Endothelial cell of umbilical vein (primary cell): ENCODE measurements around the gene SELENOO. TPM values are rescaled to one million over a fixed set of nuclear protein-coding genes. Genes with fewer than 3 reads are reported as not detected.

Source experiments
- BruUV-seq: library from RNA; stranded (reverse); fragments of 400-500 nt; replicated peaks from 2 replicates; lab custom pipeline; 2021; lab: Mats Ljungman, UMichigan
- CTCF ChIA-PET: fragments of 300-600, 350-600 bp; sonication (Branson Sonifier 250); formaldehyde crosslinking; loops from one replicate; lab custom pipeline; 2021; ENCODE audit warnings: antibody characterized with exemption, inconsistent platforms; lab: Charles Lee
- POLR2A ChIA-PET: fragments of 300-600, 350-600 bp; sonication (Branson Sonifier 250); formaldehyde crosslinking; loops from one replicate; lab custom pipeline; 2021; ENCODE audit warnings: antibody characterized with exemption, inconsistent platforms; lab: Charles Lee
- DNase-seq: peaks from one replicate; pipeline ENCODE4 v3.0.0-alpha.2; 2011; ENCODE audit warnings: low read depth, low spot score
- FAIRE-seq: peaks from 2 replicates; lab custom pipeline; 2011; peaks lifted over from hg19 to GRCh38; lab: Jason Lieb, UNC
- H2AFZ ChIP-seq: 2 replicates; pipeline ENCODE4 v1.6.0; 2012; ENCODE audit warnings: low read depth, low read length, control low read depth, inconsistent platforms
- H3K27ac ChIP-seq: 2 replicates; pipeline ENCODE4 v1.5.1; 2011; ENCODE audit warnings: low read depth, mild to moderate bottlenecking, control low read depth, low read length, moderate library complexity; ENCODE audit not compliant: insufficient read depth
- H3K27me3 ChIP-seq, 2 experiments: 2 replicates each; pipeline versions ENCODE4 v1.6.0 to v1.6.1; 2011; ENCODE audit warnings: low read length in 2 of 2, mixed read lengths in 1 of 2; ENCODE audit not compliant: control insufficient read depth in 2 of 2, insufficient read depth in 2 of 2
- H3K36me3 ChIP-seq, 2 experiments: 2 replicates in 1 of 2; 3 replicates in 1 of 2; pipeline ENCODE4 v1.5.1; 2011; ENCODE audit warnings: low read length in 2 of 2, mild to moderate bottlenecking in 1 of 2, moderate library complexity in 1 of 2; ENCODE audit not compliant: control insufficient read depth in 2 of 2, insufficient read depth in 2 of 2; ENCODE audit errors: extremely low read depth in 1 of 2
- H3K4me1 ChIP-seq: 3 replicates; pipeline ENCODE4 v1.5.1; 2011; ENCODE audit warnings: mild to moderate bottlenecking, low read length; ENCODE audit not compliant: control insufficient read depth, insufficient read depth; ENCODE audit errors: extremely low read depth
- H3K4me2 ChIP-seq: 2 replicates; pipeline ENCODE4 v1.6.1; 2011; ENCODE audit warnings: low read length, control low read depth, mixed read lengths; ENCODE audit not compliant: insufficient read depth
- H3K4me3 ChIP-seq, 3 experiments: fragments of 200-600 bp in 1 of 3; sonication (generic), shearing (Covaris generic) in 1 of 3; replicated peaks in 1 of 3; 2 replicates each; pipeline ENCODE4 v1.5.1; 2011 to 2016; ENCODE audit warnings: control low read depth in 3 of 3, low read length in 3 of 3, mild to moderate bottlenecking in 2 of 3, inconsistent platforms in 1 of 3, low read depth in 1 of 3, moderate library complexity in 1 of 3; ENCODE audit not compliant: insufficient read depth in 1 of 3
- H3K79me2 ChIP-seq: 2 replicates; pipeline ENCODE4 v1.6.0; 2012; ENCODE audit warnings: low read length, inconsistent platforms; ENCODE audit not compliant: control insufficient read depth, insufficient read depth
- H3K9ac ChIP-seq: replicated peaks from 2 replicates; pipeline ENCODE3; 2011; ENCODE audit warnings: low read length, control low read depth; ENCODE audit not compliant: insufficient read depth; ENCODE audit errors: extremely low read depth
- H3K9me1 ChIP-seq: replicated peaks from 3 replicates; pipeline ENCODE4 v1.6.0; 2011; ENCODE audit warnings: mild to moderate bottlenecking, low read length; ENCODE audit not compliant: control insufficient read depth, insufficient read depth; ENCODE audit errors: extremely low read depth
- H3K9me3 ChIP-seq: replicated peaks from 2 replicates; pipeline ENCODE4 v1.5.1; 2012; ENCODE audit warnings: low read length, inconsistent platforms; ENCODE audit not compliant: control insufficient read depth, insufficient read depth
- H4K20me1 ChIP-seq: replicated peaks from 2 replicates; pipeline ENCODE3; 2011; ENCODE audit warnings: mild to moderate bottlenecking, low read length; ENCODE audit not compliant: control insufficient read depth, insufficient read depth; ENCODE audit errors: extremely low read depth
- CTCF ChIP-seq, 2 donors: IDR thresholded peaks; 1 replicate in 1 of 2; 2 replicates in 1 of 2; pipeline ENCODE4 v1.5.1; 2011; ENCODE audit warnings: low read length in 2 of 2, mild to moderate bottlenecking in 2 of 2, moderate library complexity in 2 of 2, control low read depth in 1 of 2, inconsistent platforms in 1 of 2, low read depth in 1 of 2; ENCODE audit not compliant: insufficient read depth in 1 of 2; ENCODE audit errors: extremely low read depth in 1 of 2
- EZH2 ChIP-seq: IDR thresholded peaks from 2 replicates; pipeline ENCODE4 v1.6.1; 2012; ENCODE audit warnings: borderline replicate concordance, low read depth, mild to moderate bottlenecking, moderate library complexity, low read length, inconsistent platforms; ENCODE audit not compliant: severe bottlenecking
- FOS ChIP-seq: IDR thresholded peaks from 2 replicates; pipeline ENCODE4 v1.6.1; 2011; ENCODE audit warnings: mild to moderate bottlenecking, low read length, moderate library complexity, borderline replicate concordance; ENCODE audit not compliant: insufficient read depth
- GATA2 ChIP-seq: IDR thresholded peaks from 2 replicates; pipeline ENCODE4 v1.7.0; 2011; ENCODE audit warnings: low read depth, mild to moderate bottlenecking, moderate library complexity, mixed read lengths, low read length; ENCODE audit not compliant: insufficient read length, insufficient read depth
- JUN ChIP-seq: IDR thresholded peaks from 2 replicates; pipeline ENCODE4 v1.6.1; 2011; ENCODE audit warnings: borderline replicate concordance, low read depth; ENCODE audit not compliant: insufficient read length, insufficient read depth
- MYC ChIP-seq: IDR thresholded peaks from one replicate; pipeline ENCODE4 v1.6.1; 2011; ENCODE audit warnings: mild to moderate bottlenecking, low read depth, low read length
- POLR2A ChIP-seq: IDR thresholded peaks from 2 replicates; pipeline ENCODE4 v1.6.1; 2012; ENCODE audit warnings: low read depth, mild to moderate bottlenecking, control low read depth, low read length
- POLR2AphosphoS5 ChIP-seq: IDR thresholded peaks from 2 replicates; pipeline ENCODE4 v1.6.1; 2012; ENCODE audit warnings: low read depth, mild to moderate bottlenecking, control low read depth, low read length, moderate library complexity; ENCODE audit not compliant: insufficient read depth
- dilution Hi-C: fragments of 300-500 bp; cut with MboI; formaldehyde crosslinking; loops from one replicate; pipeline ENCODE4 v1.15.0; 2019; ENCODE audit warnings: low sequenced_read_pairs; ENCODE audit not compliant: extremely low pct_ligation_motif_present
- intact Hi-C: fragments of 100-400 bp; cut with micrococcal nuclease; formaldehyde crosslinking; loops from one replicate; pipeline ENCODE4 v1.10.0; 2022
- polyA plus RNA-seq, 4 experiments: library from polyadenylated mRNA; depleted of rRNA in 3 of 4; stranded (reverse) in 3 of 4; unstranded in 1 of 4; fragments of >200 nt; gene quantifications; 2 replicates each; pipeline versions ENCODE4 v1.2.1 to v1.2.3, GENCODE V29; 2011 to 2012; ENCODE audit warnings: missing spikeins in 1 of 4
- total RNA-seq: library from RNA; stranded (reverse); gene quantifications from 2 replicates; pipeline ENCODE4 v1.2.3, GENCODE V29; 2021
- TF ChIP-seq, protein P1 (sequence below): IDR thresholded peaks from 2 replicates; pipeline ENCODE4 v1.6.1; 2011; ENCODE audit not compliant: insufficient read depth, insufficient read length

SELENOO gene
- total and polyA plus RNA-seq, 2 donors (not counting 3 experiments of a cell fraction or from before 2014, with no cell fraction given): 24.1 to 37.5 TPM

DNA sequence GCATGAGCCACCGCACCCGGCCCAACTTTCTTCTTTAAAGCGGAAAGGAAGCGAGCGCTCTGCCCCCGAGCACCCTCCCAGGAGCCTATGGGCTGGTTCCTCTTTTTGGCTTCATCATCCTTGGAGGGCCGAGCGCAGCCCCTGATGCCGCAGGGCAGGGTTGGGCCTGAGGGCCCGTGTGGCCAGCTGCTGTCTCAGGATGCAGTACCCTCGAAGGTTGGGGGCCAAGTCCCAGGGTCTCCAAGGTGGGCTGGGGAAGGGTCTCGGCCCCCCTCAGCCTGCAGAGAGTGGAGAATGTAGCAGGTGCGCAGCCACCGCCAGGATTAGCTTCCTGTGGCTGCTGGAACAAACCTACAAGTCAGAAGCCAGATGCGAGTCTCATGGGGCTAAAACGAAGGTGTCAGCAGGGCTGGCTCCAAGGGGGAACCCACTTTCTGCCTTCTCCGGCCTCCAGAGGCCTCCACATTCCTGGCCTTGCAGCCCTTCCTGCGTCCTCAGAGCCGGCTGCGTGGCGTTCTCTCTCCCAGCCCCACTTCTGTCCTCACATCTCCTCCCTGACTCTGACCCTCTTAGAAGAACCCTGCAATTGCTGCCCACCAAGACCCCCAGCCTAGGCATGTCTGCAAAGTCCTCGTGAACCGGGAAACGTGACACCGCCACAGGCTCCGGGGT, 27.4 kb upstream of the SELENOO start:
- dilution Hi-C loops (no loop called here), intact Hi-C loops (no loop called here)
- Histone ChIP-seq H3K4me1 (peaks cover 4% of the 10 kb centered on the region), H3K36me3 (no peaks in the 10 kb centered on the region), H3K9me3 (no peaks in the 10 kb centered on the region), H4K20me1 (no peaks in the 10 kb centered on the region), H3K79me2 (no peaks in the 10 kb centered on the region), H3K27ac (no peak overlapping the region), H3K9ac (no peak overlapping the region), H3K4me2 (no peak overlapping the region), H3K27me3 (no peaks in the 10 kb centered on the region), H3K9me1 (no peaks in the 10 kb centered on the region), H3K4me3 (no peak overlapping the region), H2AFZ (no peak overlapping the region)
- CTCF ChIA-PET: no interaction called here
- TF ChIP-seq POLR2AphosphoS5: no peak
- TF ChIP-seq MYC: no peak
- FAIRE-seq (no peak), DNase-seq (no peak)
- BruUV-seq: no TSS peak
- POLR2A ChIA-PET: no interaction called here

- peaks cover 4% of the 10 kb centered on the region for H3K4me1 ChIP-seq
- H3K27me3 ChIP-seq: no peaks in the 10 kb centered on the region
- CTCF ChIA-PET: no interaction called here
- no peak overlapping the region for H3K4me3 ChIP-seq
- no TSS peak for BruUV-seq
- no peaks in the 10 kb centered on the region for H3K9me1 ChIP-seq
- intact Hi-C loops: no loop called here
- no peak for TF ChIP-seq FOS
- no peak for TF ChIP-seq CTCF (IDR thresholded peaks at IDR 0.05; ENCODE audit: extremely low read depth in 1 of 2, insufficient read depth in 1 of 2, low read depth in 1 of 2, low read length in 2 of 2)
- TF ChIP-seq GATA2: no peak
- TF ChIP-seq JUN: no peak
- no peak for TF ChIP-seq MYC
- TF ChIP-seq POLR2AphosphoS5: no peak
- no peak for TF ChIP-seq POLR2A
- no peak for TF ChIP-seq EZH2
- TF ChIP-seq, protein P1, sequence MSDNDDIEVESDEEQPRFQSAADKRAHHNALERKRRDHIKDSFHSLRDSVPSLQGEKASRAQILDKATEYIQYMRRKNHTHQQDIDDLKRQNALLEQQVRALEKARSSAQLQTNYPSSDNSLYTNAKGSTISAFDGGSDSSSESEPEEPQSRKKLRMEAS: no peak
- H4K20me1 ChIP-seq: no peaks in the 10 kb centered on the region
- dilution Hi-C loops: no loop called here
- POLR2A ChIA-PET: no interaction called here
- H3K9ac ChIP-seq: no peak overlapping the region
- DNase-seq (no peak), FAIRE-seq (no peak)
- no peak overlapping the region for H3K4me2 ChIP-seq
- H3K9me3 ChIP-seq: no peaks in the 10 kb centered on the region
- no peaks in the 10 kb centered on the region for H3K79me2 ChIP-seq
- H3K36me3 ChIP-seq: no peaks in the 10 kb centered on the region
- H2AFZ ChIP-seq: no peak overlapping the region
- H3K27ac ChIP-seq: no peak overlapping the region
Observed at GRCh38 chr22:50173983-50174355, 26.8 kb upstream of the SELENOO start.
